Stimulated activated CD4-positive, alpha-beta T cell treated with anti-CD3 and anti-CD28 coated beads, Interleukin-4, amount 100 ng/mL, for 1 hour (primary cell): ENCODE results near the gene PHGDH.
A peak's percentile ranks its signal among the peaks of the same experiment; 100 is the strongest.
"Not testable (repeated sequence)": the region's sequence is repeated elsewhere in the genome, so short reads cannot be mapped to it uniquely, and the experiment has no call there.

Experiments used
- DNase-seq: peaks from one replicate; pipeline ENCODE4 v3.0.0-alpha.2; 2020

Gene PHGDH

GRCh38 chr1:119711804-119712341 is at the start of gene PHGDH:
TSS of gene PHGDH (plus strand) at chr1:119711934. CDS start at chr1:119712023, 89 bp downstream.
- peak; percentile 39 for DNase-seq

GRCh38 chr1:119662034-119662437 is 49.7 kb upstream of the PHGDH start:
- no peak for DNase-seq

DNA sequence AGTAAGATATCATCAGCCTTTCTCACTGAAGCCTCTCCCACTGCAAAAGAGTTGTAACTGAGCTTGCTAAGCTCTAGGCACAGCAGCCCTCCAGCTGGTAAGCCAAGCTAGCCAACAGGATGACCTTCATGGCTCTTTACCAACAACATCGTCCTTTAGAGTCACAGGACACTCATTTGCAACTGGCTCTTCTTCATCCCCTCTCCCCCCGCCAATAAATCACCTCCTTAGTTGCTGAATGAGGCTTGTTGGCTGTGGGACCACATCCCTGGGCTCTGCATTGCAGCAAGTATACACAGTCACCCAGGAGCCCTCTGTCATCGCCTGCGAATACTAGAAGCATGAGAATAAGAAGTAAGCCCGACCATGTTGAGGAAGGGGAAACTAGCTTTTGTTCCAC is 47.7 kb upstream of the PHGDH start:
- no peak for DNase-seq

GRCh38 chr1:119667173-119667572 is 44.6 kb upstream of the PHGDH start:
- no peak for DNase-seq

- no peak for DNase-seq
Observed at GRCh38 chr1:119670898-119671297, 40.8 kb upstream of the PHGDH start.

DNA sequence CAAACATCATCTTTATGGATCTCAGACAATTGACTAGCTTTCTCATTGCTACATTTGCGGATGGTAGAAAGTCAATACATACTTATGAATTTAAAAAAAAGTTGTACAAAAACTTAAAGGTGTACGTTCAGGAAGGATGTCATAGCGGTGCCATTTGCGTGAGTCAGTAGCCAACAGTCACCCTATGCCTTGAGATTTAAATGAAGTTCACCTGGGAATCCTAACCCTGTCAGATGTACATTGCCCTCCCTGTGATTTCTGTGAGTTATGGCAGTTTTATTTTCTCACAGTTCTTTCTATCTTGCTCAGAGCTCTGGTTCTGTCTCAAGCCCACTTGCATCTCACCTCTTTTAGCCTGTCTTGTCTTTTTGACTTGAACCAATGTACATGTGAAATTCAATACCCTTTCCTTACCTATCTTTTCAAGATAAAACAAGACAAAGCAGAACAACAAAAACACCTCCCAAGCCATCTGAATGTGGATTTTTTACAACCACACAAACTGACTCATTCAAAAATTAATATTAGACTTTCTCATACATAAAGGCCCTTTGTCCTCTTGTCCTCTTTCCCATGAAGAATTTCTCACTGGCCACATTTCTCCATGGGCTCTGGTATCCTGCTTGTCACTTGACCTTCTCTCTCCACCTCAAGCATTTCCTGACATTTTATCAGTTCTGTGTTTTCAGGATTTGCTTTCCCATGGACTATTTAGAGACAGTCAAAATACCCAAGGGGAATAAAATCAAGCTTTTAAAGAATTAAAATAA is 38.4 kb upstream of the PHGDH start:
- DNase-seq, result no peak

GRCh38 chr1:119674111-119674526 is 37.6 kb upstream of the PHGDH start:
- DNase-seq, result no peak

DNA sequence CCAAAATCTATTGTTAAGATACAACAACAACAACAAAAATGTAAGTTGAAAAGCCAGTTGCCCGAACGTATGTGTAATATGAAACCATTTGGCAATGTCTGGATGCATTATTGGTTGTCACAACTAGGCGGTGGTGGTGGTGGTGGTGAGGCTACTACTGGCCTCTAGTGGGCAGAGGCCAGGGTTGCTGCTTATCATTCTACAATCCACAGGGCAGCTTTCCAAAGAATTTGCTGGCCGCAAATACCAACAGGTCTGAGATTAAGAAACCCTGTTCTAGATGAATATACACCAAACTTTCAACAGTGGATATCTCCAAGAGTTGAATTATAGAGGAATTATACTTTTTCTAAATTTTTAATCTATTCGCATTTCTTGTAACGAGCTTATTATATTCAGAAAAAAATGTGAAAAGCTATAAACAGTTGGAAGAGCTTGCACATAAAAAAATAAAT is 36.9 kb upstream of the PHGDH start:
- DNase-seq, result peak; percentile 16

DNA sequence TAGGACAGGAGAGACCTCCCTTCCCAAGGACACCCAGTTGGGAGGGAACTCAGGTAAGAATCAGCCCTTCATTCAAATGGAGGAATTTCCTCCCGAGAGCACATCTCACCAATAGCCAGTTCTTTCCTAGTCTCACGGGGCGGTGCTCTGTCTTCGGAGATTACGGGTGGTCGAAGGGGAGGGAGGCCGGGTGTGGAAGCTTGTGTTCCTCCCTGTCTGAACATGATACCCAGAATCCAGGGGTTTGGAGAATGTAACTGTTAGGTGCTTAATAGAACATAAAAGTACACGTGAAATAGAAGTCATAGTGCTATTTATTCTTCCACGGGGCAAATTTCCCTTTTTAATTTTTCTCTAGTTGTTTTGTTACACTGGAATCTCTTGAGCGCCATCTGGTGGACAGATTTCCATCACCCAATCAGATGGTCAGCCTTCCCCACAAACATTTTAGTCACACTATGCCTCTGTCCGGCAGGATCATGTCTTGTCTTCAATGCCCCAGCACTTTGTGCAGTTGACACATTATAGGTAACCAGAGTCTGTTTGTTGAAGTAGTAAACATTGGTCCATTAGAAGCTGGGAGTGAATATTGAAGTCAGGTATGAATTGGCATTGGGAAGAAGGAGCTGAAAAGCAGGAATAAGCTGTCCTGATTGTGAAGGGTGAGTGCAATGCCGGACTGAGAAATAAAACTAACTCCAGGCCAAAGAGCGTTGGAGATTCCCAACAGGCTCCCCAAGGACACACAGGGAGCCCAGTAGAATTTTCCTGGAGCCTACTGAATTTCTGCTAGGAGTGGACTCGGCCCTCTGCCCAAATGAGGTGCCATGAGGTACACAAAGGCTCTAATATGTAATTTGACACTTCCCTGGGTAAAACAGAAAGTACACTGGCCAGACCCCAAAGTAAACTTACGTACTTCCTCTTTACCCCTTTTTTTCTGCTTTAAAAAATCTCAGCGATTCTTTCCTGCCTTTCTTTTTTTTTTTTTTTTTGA is 36.1 kb upstream of the PHGDH start:
- peak; percentile 50 for DNase-seq

DNA sequence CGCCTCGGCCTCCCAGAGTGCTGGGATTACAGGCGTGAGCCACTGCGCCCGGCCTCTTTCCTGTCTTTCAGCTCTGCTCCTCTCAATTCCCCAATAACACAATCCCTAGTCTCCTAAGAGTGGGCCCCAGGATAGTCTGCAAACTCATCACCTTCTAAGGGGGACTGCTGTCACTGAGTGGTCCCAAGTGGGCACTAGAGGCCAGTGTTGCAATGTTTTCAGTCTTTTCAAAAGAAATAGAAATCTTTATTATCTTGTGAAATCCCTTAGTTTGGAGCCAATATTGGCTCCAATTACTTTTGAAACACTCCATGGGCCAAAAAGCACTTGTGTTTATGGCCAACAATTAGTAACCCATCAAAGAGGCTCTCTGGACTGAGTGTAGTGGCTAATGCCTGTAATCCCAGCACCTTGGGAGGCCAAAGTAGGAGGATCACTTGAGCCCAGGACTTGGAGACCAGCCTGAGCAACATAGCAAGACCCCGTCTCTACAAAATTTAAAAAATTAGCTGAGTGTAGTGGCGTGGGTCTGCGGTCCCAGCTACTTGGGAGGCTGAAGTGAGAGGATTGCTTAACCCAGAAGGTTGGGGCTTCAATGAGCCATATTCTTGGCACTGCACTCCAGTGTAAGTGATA is 35.0 kb upstream of the PHGDH start:
- DNase-seq, result no peak

DNA sequence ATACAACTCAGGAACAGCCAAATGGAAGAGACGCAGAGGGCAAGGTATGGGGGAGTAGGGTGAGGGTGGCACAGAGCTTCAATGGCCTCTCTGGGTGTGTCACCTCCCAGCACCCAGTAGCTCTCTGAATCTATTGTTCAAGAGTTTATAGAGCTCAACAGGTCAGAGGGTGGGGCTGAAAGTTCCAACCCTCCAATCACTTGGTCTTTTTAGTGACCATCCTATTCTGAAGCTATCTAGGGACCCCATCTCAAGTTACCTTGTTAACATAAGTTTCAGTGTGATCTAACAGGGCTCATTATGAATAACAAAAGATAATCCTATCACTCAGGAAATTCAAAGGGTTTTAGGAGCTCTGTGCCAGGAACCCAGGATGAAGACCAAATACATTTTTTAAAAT is 32.5 kb upstream of the PHGDH start:
- DNase-seq, result no peak

DNA sequence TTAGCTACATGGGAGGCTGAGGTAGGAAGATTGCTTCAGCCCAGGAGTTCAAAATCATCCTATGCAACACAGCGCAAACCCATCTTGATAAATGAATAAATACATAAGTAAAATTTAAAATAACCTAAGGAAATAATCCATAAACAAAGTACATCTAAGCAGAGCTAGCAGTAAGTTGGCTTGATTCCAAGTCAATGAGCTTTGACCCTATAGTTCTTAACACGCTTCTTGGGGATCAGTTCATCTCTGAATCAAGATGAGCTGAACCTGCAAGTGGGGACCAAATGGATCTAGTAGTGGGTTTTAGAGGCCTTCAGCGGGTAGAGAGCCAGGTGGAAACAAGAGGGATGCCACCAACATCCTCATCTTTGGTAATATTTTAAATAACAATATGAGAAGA is 31.5 kb upstream of the PHGDH start:
- DNase-seq, result no peak

DNA sequence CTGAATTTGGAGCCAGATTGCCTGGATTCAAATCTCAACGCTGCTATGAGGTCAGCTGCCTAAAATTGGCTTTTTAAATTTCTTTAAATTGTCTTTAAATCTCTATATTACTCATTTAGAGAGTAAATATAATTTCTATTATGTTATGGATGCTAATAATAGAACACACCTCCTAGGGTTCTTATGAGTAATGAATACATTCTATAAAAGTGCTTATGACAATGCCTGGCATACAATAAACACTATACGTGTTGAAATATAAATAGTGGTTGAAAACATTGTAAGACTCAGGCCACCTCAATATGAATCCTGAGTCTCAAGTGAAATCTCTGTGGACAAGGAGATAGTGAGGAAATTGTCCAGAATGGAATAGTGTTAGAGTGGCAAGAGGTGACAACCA is 31.0 kb upstream of the PHGDH start:
- DNase-seq, result no peak

GRCh38 chr1:119681560-119681959 is 30.2 kb upstream of the PHGDH start:
- DNase-seq, result no peak

DNA sequence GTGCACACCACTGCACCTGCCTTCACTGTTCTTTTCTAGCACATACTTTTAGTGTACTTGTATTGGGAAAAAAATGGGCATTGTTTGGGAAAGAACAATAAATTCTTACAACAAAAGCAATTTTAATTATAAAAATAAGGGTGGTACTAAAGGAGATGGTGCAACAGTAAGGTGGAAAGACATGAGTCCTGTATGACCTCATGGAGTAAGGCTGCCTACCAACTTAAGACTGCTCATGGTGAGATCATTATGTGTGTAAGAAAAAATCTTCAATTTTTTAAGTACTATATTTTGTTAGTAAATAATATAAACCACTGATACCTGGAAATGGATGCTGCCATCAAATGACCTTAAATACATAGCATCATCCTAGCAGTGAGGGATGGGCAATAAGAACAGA is 29.6 kb upstream of the PHGDH start:
- no peak for DNase-seq

DNA sequence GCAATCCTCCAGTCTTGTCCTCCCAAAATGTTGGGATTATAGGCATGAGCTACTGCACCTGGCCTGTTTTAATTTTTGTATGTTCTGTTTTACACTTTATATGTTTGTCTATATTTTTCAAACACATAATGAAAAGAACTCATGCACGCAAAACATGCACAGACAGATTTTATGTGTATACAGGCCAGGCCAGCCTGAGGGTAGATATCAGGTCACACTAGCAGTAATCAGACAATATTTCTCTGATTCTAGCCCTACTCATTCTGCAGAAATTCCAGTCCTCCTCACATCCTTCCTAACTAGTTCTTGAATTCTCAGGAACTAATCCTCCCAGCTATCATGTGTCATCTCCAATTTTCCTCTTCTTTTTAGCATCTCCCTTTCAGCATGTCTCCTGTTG is 27.8 kb upstream of the PHGDH start:
- no peak for DNase-seq

DNA sequence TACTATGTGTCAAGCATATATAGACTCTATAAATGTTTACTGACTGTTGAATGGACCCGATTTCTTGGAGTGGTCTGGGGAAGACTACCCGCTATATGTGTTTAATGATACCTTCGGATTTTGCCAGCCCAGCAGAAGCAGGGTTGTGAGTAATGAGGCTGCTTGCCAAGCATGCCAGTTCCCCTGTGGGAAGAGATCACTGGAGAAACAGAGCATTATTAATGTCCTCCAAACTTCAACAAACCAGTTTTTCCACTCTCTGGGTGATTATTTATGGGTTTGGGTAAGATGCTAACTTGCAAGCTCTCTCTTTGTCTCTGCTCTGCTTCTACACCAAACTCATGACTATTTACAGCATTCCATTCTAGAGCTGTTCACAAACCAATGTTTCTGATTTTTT is 25.1 kb upstream of the PHGDH start:
- DNase-seq, result no peak

- DNase-seq, result no peak
Observed at GRCh38 chr1:119687434-119688079, 24.2 kb upstream of the PHGDH start.

DNA sequence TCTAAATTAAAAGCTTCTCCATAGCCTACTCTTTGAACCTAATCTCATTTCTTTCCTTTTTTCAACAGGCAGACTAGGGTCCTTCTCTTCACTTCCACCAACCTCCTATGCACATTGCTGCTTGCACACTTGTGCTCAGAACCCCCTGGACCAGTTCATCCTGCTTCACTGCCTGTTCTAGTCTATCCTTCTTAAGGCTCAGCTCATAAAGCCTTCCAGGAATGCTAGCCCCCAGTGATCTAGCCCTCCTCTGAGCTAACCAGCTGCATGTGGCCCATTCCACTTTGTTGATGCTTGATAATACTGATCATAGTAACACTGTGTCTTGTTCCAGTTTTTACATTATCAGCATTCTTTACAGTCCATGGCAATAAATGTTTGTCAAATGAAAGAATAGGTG is 22.9 kb upstream of the PHGDH start:
- no peak for DNase-seq

- no peak for DNase-seq
Observed at GRCh38 chr1:119689511-119689910, 22.2 kb upstream of the PHGDH start.

- DNase-seq, result not testable (repeated sequence)
Observed at GRCh38 chr1:119696863-119697262, 14.9 kb upstream of the PHGDH start.

DNA sequence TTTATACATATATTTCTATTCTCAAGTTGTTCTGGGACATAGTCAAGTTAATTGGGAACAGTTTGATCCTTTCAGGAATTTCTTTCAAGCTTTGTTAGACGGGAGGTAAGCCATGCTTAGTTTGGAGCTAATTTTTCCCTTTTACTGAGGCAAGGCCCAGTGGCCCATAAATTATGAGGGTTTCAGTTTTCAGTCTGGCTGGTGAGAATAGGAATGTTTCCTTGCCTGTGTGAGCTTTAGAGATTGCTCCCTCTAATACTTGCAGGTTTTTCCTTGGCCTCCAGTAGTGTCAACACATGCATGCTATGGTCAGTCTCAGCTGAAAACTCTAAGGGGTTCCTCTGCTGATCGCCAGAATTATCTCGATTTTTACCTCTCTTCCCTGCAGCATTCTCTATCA is 14.1 kb upstream of the PHGDH start:
- no peak for DNase-seq

DNA sequence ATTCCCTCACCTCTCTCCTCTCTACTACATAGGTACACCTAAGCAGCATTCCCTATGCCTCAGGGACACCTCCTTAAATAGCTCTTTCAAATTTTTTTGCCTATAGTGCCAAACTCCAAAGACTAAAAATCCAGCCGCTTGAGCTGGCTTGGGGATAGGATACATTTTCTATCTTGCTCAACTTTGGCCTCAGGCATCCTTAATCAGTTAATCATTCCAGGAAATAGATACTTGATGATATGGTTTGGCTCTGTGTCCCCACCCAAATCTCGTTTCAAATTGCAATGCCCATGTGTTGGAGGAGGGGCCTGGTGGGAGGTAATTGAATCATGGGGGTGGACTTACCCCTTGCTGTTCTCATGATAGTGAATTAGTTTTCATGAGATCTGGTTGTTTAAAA is 11.4 kb upstream of the PHGDH start:
- DNase-seq, result no peak
